ENCODE data around the gene PDE1C.

Gene PDE1C

DNA sequence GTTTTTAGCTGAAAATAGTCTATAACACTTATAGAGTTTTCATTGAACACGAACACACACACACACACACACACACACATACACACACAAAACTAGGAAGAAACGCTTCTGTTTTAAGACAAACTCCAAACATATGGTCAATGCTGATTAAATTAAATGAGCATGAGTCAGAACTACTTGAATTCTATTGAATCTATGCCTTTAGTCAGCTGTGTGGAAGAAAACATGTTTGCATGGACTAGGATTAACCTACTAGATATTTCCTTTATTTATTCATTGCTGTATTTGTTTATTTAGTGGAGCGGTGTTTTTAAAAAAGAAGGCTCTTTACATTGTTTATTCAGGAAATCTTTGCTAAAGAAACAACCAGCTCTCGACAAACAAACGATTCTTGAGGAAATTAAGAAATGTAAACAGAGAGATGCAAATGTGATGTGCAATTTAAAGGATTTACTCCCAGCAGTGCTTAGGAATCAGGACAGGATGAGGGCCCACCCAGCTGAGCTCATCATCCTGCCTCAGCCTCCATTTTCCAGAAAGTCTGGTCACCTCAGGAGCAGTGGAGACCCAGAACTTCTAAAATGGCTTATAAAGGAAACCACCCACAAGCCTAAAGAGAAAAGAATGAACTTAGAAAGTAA is 83.2 kb downstream of the PDE1C start:
- DNase-seq: no peak

DNA sequence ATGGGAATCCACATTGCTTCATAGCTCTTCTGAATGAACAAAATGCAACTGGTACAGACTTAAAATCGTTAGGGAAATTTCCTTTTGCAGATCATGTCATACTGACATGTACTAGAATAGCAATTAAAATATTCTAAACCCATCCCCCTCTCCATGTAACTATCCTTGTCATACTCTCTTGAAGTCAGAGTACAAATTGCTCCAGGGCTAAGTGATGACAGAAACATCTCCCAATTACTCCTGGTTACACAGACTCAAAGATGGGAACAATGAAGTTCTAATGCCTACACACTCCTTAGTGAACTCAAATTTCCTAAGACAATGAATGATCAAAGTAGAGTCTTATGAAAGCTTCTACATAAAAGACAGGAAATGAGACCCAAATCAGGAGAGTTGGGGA is 87.2 kb downstream of the PDE1C start:
- no peak for DNase-seq

GRCh38 chr7:31981874-31982390 is 88.3 kb downstream of the PDE1C start:
- no peak for DNase-seq

DNA sequence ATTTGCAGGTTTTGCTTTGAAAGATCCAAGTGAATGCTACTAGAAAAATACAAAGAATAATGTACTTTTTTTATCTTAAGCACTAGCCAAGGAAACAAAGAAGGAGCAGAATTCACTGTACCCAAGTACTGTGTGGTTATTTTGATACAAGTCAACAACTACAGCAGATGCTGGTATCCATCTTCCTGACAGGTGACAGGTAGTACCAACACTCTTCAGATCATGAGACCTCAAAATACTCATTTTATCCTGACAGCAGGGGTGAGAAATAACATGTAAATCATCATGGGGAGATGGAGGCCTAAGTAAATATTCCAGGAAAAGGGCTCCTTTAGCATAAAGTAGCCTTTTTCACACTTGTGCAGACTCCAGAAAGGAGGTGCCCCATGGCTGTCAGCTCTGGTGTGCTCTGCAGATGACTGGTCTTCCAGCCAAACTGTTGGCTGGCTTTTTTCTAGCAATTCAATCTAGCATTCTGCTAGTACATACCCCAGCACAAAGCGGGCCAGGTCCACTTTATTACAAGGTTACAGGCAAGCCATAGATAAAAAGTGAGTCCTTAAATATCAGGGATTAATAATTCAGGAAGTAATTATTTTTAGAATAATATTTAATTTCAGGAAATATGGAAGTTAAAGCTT is 90.4 kb downstream of the PDE1C start:
- DNase-seq: no peak

DNA sequence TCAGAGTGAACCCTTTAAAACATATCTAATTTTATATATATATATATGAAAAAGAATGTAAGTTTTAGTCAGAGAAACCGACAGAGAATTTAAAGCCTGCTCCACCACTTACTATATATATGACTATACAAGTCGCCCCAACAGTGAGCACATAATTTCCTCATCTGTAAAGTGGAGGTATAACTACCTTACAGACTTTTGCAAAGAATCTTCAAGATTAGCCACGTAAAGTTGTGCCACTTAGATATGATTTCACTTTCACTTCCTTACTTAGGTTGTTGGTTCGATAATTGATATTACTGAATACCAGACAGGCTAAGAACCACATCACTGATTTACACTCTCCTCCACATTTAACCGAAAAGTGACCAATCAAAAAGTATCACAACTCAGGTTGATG is 94.7 kb downstream of the PDE1C start:
- DNase-seq: no peak

GRCh38 chr7:31974351-31974750 is 95.9 kb downstream of the PDE1C start:
- no peak for DNase-seq

DNA sequence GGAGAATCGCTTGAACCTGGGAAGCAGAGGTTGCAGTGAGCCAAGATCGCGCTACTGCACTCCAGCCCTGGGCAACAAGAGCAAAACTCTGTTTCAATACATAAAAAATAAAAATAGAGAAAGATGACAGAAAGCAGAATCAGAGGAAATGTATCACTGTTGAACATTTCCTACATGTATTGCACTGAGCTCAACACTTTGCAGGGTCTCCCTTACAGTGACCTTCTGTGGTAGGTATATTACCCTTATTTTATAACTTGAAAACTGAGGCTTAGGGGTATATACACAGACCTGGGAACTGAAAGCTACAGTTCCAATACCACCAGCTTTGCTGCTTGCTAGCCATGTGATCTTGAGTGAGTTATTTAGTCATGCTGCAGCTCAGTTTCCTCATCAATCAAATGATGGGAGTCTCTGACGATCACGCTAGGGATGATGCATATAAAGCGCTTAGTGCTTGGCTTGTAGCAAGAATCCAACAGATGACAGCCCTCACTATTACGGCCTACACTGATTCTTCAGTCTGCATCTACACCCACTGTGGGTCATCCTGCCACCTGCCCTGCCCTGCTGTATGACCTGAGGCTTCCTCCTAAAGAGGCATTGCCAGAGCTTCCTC is 99.0 kb downstream of the PDE1C start:
- DNase-seq: no peak

- DNase-seq: no peak
Observed at GRCh38 chr7:31970501-31970900, 99.7 kb downstream of the PDE1C start.

GRCh38 chr7:31963569-31964175 is 106.5 kb downstream of the PDE1C start:
- DNase-seq: no peak

GRCh38 chr7:31962246-31962645 is 108.0 kb downstream of the PDE1C start:
- no peak for DNase-seq

DNA sequence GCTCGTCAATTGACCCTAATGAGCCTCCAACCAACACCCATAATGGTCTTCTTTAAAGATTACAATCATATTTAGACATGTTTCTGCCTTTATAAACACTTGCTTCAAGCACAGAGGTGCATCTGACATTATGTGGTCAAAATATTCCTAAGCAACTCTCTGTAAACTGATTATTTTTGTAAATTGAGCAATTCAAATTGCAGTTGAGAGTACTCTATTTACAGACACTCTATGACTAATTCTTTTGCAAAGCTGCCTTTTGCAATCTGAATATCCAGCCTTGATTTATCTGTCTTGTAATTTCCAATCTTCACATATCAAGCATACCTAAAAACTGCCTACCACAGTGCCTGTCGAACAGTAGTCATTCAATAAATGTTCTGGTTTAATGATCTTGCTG is 112.0 kb downstream of the PDE1C start:
- DNase-seq: no peak

DNA sequence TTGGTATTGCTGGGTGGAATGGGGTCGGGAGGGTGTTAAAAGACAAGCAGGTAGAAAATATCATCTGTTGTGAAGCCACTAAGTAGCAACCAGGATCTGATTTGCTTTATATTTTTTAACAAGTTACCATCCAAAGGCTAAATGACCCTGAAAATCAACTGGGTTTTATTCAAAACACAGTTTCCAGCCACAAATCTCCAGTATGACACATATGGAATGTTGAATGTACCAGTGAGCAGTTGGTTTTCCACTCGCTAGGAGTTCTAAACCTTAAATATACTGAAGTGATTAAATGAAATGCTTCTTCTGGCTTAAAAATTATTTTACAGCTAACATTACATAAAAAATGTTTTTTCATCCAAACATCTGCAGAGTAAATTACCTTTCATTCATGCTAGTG is 112.5 kb downstream of the PDE1C start:
- DNase-seq: no peak

DNA sequence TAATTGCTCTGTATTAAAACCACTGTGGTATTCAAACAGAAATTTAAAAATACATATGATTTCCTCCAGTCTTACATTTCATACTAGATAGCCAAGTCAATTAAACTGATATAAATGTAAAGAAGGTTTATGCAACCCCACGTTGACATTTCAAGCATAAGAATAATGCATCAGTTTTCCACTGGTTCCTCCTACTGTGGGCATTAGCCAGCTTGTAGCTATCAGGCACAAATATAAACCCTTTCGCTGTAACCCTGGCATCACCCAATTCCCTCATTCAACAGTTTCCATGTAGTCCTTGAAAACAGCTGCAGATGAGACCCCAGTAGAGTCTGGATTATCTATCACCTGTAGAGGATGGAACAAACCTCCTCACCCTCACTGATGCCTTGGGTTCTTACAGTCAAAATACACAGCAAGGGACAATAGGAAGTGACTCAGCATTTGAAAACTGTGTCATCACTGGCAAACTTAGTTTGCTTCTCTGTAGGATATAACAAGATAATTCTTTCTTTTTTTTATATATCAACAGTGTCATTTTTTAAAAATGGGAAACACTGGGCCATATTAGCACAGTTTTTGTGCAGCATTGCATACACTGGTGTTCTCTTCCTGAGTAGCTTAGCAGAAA is 113.0 kb downstream of the PDE1C start:
- no peak for DNase-seq

DNA sequence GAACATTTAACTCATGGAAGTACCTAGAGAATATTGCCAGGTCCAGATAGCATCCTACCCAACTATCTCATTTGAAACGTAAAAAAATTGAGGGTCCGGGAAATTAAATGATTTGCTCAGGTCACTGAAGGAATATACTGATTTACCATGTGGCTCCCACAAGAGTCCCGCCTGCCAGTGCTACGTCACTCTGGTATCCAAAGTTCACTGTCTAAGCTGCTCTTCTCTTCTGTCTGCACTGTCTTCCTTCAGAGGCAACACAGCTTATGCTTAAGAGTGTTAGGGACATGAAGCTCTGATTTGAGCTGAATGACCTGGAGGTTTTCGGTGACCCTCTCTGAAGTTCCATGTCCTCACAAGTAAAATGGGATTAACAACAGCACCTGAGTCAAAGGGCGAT is 114.6 kb downstream of the PDE1C start:
- no peak for DNase-seq

DNA sequence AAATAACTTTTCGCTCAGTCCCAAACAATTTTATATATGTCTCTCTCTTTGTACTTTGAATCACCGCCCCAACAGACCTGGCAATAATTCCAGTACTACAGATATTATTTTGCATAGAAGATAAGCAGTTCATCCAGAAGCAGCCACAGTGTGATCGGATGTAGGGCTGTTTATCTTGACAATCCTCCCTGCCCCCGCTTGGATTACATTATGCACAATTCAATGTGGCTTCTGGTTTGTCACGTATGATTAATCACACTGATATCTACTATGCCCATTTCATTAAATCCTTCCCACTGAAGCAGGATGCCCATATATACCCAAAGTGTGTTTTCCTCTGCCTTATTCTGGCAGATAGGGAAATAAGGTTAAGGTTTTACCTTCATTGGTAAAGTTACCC is 115.2 kb downstream of the PDE1C start:
- no peak for DNase-seq

DNA sequence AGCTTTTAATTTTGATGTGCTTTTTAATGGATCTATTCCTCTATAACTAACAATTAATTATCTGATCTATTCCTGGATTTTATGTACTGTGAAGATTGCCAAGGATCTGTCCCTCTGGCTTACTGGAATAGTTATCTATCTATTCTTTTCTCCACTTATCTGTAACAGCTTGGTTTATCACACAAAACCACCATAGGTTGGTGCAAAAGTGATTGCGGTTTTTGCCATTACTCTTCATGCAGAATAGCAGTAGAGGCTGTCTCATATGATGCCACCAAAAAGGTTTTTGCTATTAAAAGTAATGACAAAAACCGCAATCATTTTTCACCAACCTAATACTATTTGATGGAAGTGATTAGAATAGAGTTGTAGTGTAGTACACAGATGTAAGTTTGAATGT is 115.7 kb downstream of the PDE1C start:
- no peak for DNase-seq

DNA sequence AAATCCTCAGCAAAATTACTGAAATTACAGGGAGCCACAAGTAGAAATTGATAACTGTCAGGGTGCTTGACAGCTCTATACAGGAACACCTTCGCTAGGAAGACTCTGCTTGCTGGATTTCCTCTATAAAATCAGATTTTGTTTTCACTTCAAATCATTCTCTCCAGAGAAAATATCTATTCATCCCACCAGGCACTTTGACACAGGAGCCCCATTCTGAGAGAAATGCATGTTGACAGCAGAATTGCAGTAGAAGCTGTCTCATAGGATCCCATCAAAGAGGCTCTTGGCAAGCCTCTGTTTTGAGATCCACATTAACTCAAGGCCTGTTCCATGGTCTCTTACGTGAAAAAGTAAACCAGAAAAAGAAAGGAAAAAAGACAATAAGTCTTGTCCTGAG is 116.8 kb downstream of the PDE1C start:
- DNase-seq: no peak

DNA sequence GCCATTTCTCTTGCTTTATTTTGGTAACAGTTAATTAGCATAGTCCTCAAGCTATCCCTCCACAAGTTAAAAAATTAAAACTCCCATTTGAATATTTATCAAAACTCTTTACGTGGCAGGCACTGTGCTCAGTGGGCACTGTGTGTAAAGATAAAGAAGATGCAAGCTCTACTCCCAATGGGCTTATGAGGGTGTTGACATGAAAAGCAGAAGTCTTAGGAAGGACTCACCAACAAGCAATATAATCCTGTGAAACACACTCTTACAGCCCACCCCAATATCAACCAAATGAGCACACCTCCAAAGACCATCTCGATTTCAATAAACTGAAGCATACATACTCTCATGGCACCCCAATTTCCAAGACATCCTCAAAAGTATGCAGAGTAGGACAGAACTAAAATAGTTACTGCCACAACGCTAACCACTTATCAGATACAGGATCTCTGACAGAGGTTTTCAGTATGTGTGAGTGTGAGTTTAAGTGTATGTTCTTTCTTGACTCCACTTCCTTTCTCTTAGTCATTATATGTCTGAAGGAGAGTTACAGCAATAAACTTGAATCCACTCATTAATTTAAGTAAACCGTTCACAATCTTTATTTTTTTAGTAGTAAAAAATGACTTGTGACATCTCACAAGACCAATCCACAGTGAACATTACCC is 120.0 kb downstream of the PDE1C start:
- peak; percentile 33 for DNase-seq

- DNase-seq: no peak
Observed at GRCh38 chr7:31948029-31948428, 122.2 kb downstream of the PDE1C start.

- no peak for DNase-seq
Observed at GRCh38 chr7:31940167-31940566, 130.0 kb downstream of the PDE1C start.

DNA sequence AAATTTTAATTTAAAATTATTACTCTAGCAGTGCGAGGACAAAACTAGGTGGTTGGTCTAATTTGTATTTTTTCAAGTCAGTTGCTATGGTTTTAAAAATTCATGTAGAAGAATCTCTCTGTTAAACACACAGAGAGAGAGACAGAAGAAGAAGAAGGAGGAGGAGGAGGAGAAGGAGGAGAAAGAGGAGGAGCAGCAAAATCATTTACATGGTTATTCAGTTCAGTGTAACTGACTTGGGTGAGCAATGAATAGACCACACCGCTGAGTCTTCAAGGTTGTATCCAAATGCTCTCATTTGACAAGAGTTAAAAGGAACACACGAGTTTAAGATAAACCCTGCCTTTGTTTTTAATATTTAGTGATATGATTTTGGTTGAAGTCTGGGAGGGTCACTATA is 131.1 kb downstream of the PDE1C start:
- no peak for DNase-seq

GRCh38 chr7:31938650-31939049 is 131.6 kb downstream of the PDE1C start:
- DNase-seq: no peak

DNA sequence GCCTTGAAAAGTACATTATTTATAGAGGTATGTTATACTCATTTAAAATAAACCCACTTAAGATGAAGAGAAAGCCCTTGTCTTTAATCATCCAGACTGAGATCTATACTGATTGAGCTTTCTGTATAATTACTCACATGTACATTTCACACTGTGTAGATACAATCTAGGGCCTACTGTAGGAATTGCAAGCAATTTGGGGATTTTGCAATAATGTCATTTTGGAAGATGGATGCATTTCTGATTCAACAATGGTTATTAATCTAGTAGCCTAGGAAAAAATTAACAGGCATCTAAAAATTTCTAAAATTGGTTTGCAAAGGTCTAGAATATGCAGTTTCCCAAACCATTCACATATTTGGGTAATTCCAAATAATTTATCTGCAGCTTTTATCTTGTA is 132.2 kb downstream of the PDE1C start:
- DNase-seq: no peak
